ENCODE data around the gene RPL10. TPM values are rescaled to one million over a fixed set of nuclear protein-coding genes. Genes with fewer than 3 reads are reported as not detected.

Gene RPL10
- polyA plus RNA-seq, 1 donor (not counting 4 experiments of a cell fraction or from before 2014, with no cell fraction given), result 2,926 TPM

DNA sequence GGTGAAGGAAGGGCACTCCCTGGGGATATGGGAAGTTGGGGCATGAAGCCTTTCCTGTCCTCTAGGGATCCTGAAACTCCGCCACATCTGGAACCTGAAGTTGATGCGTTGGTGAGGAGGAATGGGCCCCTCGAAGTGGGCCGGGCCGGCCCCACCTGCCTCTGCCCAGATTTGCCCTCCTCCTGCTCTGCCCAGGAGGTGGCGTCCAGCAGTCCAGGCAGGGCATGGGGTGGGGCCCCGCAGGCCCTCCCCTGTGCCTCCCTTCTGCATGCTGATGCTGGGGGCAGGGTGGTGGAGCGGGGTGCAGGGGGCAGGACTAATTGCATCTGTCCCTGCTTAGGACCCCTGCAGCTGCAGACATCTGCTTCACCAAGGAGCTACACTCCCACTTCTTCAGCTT, 15.0 kb downstream of the RPL10 start:
- FAIRE-seq (no peak), DNase-seq (ENCODE audit: low read depth, low spot score) (no peak)
- Histone ChIP-seq H3K36me3 (ENCODE audit: control insufficient read depth in 2 of 2, extremely low read depth in 1 of 2, insufficient read depth in 2 of 2, low read length in 2 of 2) (no peaks in the 10 kb centered on the region), H2AFZ (ENCODE audit: control insufficient read depth, low read length) (no peak overlapping the region), H3K9me3 (ENCODE audit: control insufficient read depth, low read depth, low read length) (no peaks in the 10 kb centered on the region), H3K27ac (ENCODE audit: control insufficient read depth, insufficient read depth, low read length) (no peak overlapping the region), H3K4me2 (ENCODE audit: control insufficient read depth, extremely low read depth, insufficient read depth, low read depth, low read length) (no peak overlapping the region), H3K4me1 (ENCODE audit: control insufficient read depth, extremely low read depth, insufficient read depth, low read length) (peaks cover 17% of the 10 kb centered on the region), H3K79me2 (ENCODE audit: control insufficient read depth, insufficient read depth, low read length) (no peaks in the 10 kb centered on the region), H3K27me3 (ENCODE audit: control insufficient read depth, extremely low read depth, insufficient read depth, low read length) (no peaks in the 10 kb centered on the region), H3K9me1 (ENCODE audit: control insufficient read depth, extremely low read depth, insufficient read depth, low read length) (no peaks in the 10 kb centered on the region), H3K9ac (ENCODE audit: control insufficient read depth, extremely low read depth, insufficient read depth, low read length) (no peak overlapping the region), H4K20me1 (ENCODE audit: control insufficient read depth, extremely low read depth, insufficient read depth, low read length) (no peaks in the 10 kb centered on the region), H3K4me3 (ENCODE audit: control insufficient read depth in 2 of 3, extremely low read depth in 1 of 3, insufficient read depth in 2 of 3, low read depth in 1 of 3, low read length in 3 of 3) (no peak overlapping the region)
- no peak for TF ChIP-seq EZH2 (IDR thresholded peaks at IDR 0.05; ENCODE audit: low read length)
- TF ChIP-seq, protein P1, sequence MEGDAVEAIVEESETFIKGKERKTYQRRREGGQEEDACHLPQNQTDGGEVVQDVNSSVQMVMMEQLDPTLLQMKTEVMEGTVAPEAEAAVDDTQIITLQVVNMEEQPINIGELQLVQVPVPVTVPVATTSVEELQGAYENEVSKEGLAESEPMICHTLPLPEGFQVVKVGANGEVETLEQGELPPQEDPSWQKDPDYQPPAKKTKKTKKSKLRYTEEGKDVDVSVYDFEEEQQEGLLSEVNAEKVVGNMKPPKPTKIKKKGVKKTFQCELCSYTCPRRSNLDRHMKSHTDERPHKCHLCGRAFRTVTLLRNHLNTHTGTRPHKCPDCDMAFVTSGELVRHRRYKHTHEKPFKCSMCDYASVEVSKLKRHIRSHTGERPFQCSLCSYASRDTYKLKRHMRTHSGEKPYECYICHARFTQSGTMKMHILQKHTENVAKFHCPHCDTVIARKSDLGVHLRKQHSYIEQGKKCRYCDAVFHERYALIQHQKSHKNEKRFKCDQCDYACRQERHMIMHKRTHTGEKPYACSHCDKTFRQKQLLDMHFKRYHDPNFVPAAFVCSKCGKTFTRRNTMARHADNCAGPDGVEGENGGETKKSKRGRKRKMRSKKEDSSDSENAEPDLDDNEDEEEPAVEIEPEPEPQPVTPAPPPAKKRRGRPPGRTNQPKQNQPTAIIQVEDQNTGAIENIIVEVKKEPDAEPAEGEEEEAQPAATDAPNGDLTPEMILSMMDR (optimal IDR thresholded peaks at IDR 0.05 in 1 of 3, IDR thresholded peaks at IDR 0.05 in 1 of 3, conservative IDR thresholded peaks at IDR 0.05 in 1 of 3; ENCODE audit: extremely low read depth in 1 of 3, insufficient read depth in 2 of 3, low read length in 3 of 3), result no peak
- dilution Hi-C loops (cut with MboI; ENCODE audit: extremely low pct_ligation_motif_present, low sequenced_read_pairs), result no loop called here

- Histone ChIP-seq H3K27ac (ENCODE audit: control insufficient read depth, insufficient read depth, low read length) (no peak overlapping the region), H3K9ac (ENCODE audit: control insufficient read depth, extremely low read depth, insufficient read depth, low read length) (no peak overlapping the region), H3K36me3 (ENCODE audit: control insufficient read depth in 2 of 2, extremely low read depth in 1 of 2, insufficient read depth in 2 of 2, low read length in 2 of 2) (peaks cover 0 to 4% of the 10 kb centered on the region in 2 experiments), H3K4me2 (ENCODE audit: control insufficient read depth, extremely low read depth, insufficient read depth, low read depth, low read length) (no peak overlapping the region), H3K4me3 (ENCODE audit: control insufficient read depth in 2 of 3, extremely low read depth in 1 of 3, insufficient read depth in 2 of 3, low read depth in 1 of 3, low read length in 3 of 3) (no peak overlapping the region), H3K79me2 (ENCODE audit: control insufficient read depth, insufficient read depth, low read length) (no peaks in the 10 kb centered on the region), H3K27me3 (ENCODE audit: control insufficient read depth, extremely low read depth, insufficient read depth, low read length) (no peaks in the 10 kb centered on the region), H3K4me1 (ENCODE audit: control insufficient read depth, extremely low read depth, insufficient read depth, low read length) (peaks cover 8% of the 10 kb centered on the region), H2AFZ (ENCODE audit: control insufficient read depth, low read length) (no peak overlapping the region), H4K20me1 (ENCODE audit: control insufficient read depth, extremely low read depth, insufficient read depth, low read length) (no peaks in the 10 kb centered on the region), H3K9me1 (ENCODE audit: control insufficient read depth, extremely low read depth, insufficient read depth, low read length) (no peaks in the 10 kb centered on the region), H3K9me3 (ENCODE audit: control insufficient read depth, low read depth, low read length) (no peaks in the 10 kb centered on the region)
- dilution Hi-C loops (cut with MboI; ENCODE audit: extremely low pct_ligation_motif_present, low sequenced_read_pairs), result no loop called here
- no peak for TF ChIP-seq EZH2 (IDR thresholded peaks at IDR 0.05; ENCODE audit: low read length)
- TF ChIP-seq, protein P1 (optimal IDR thresholded peaks at IDR 0.05 in 1 of 3, IDR thresholded peaks at IDR 0.05 in 1 of 3, conservative IDR thresholded peaks at IDR 0.05 in 1 of 3; ENCODE audit: extremely low read depth in 1 of 3, insufficient read depth in 2 of 3, low read length in 3 of 3), result no peak
- FAIRE-seq, result no peak
- DNase-seq (ENCODE audit: low read depth, low spot score), result no peak
These were observed 19.0 kb downstream of the RPL10 start for GRCh38 chrX:154417157-154417556.

Measured in keratinocyte (primary cell).